CD4-positive, alpha-beta memory T cell (primary cell): ENCODE data around the gene METTL23. TPM values are rescaled to one million over a fixed set of nuclear protein-coding genes. Genes with fewer than 3 reads are reported as not detected.
"Not testable (repeated sequence)": the region's sequence is repeated elsewhere in the genome, so short reads cannot be mapped to it uniquely, and the experiment has no call there.

Experiments
- CTCF ChIA-PET: fragments of 350-600 bp; sonication (Branson Sonifier 250); formaldehyde crosslinking; loops from one replicate; lab custom pipeline; 2021; ENCODE audit warnings: inconsistent platforms; ENCODE audit not compliant: partially characterized antibody; lab: Charles Lee
- POLR2A ChIA-PET: fragments of 350-600 bp; sonication (Branson Sonifier 250); formaldehyde crosslinking; loops from one replicate; lab custom pipeline; 2021; ENCODE audit not compliant: partially characterized antibody; lab: Charles Lee
- DNase-seq, 5 donors: peaks; one replicate each; pipeline versions ENCODE4 v3.0.0 to v3.0.0-alpha.2; 2020 to 2022; ENCODE audit warnings: mixed read lengths in 1 of 5
- H3K27ac ChIP-seq: one replicate; pipeline ENCODE4 v1.7.0; 2013; ENCODE audit warnings: low read depth, low read length
- H3K27me3 ChIP-seq: 2 replicates; pipeline ENCODE4 v1.7.0; 2013; ENCODE audit warnings: mild to moderate bottlenecking, low read length, moderate library complexity; ENCODE audit not compliant: insufficient read depth
- H3K36me3 ChIP-seq: 2 replicates; pipeline ENCODE4 v1.7.0; 2013; ENCODE audit warnings: mild to moderate bottlenecking, low read length, moderate library complexity; ENCODE audit not compliant: insufficient read depth
- H3K4me1 ChIP-seq: 2 replicates; pipeline ENCODE4 v1.7.0; 2013; ENCODE audit warnings: mild to moderate bottlenecking, low read length, moderate library complexity; ENCODE audit not compliant: insufficient read depth
- H3K4me3 ChIP-seq, 2 donors: one replicate each; pipeline ENCODE4 v1.7.0; 2013; ENCODE audit warnings: low read length in 2 of 2, mild to moderate bottlenecking in 1 of 2
- H3K9me3 ChIP-seq, 2 donors: one replicate each; pipeline ENCODE4 v1.7.0; 2013; ENCODE audit warnings: low read length in 2 of 2, control low read depth in 1 of 2; ENCODE audit not compliant: control insufficient read depth in 1 of 2
- H3K27ac Mint-ChIP-seq, 7 donors: one replicate each; pipeline ENCODE4 v1.8.0; 2020 to 2021; ENCODE audit warnings: mixed read lengths in 7 of 7, mild to moderate bottlenecking in 6 of 7, inconsistent platforms in 3 of 7, moderate library complexity in 3 of 7
- H3K27me3 Mint-ChIP-seq, 2 donors: one replicate each; pipeline ENCODE4 v1.8.0; 2020 to 2021; ENCODE audit warnings: mixed read lengths in 2 of 2
- H3K36me3 Mint-ChIP-seq, 2 donors: one replicate each; pipeline ENCODE4 v1.8.0; 2020 to 2021; ENCODE audit warnings: mixed read lengths in 2 of 2, inconsistent platforms in 1 of 2, mild to moderate bottlenecking in 1 of 2
- H3K4me1 Mint-ChIP-seq, 4 donors: one replicate each; pipeline ENCODE4 v1.8.0; 2020 to 2021; ENCODE audit warnings: mixed read lengths in 4 of 4, mild to moderate bottlenecking in 1 of 4
- H3K4me3 Mint-ChIP-seq, 8 donors: one replicate each; pipeline ENCODE4 v1.8.0; 2020 to 2021; ENCODE audit warnings: mixed read lengths in 8 of 8, mild to moderate bottlenecking in 7 of 8, moderate library complexity in 6 of 8, inconsistent platforms in 3 of 8
- H3K9me3 Mint-ChIP-seq, 8 donors: one replicate each; pipeline ENCODE4 v1.8.0; 2020 to 2021; ENCODE audit warnings: mixed read lengths in 8 of 8, mild to moderate bottlenecking in 5 of 8, inconsistent platforms in 3 of 8, moderate library complexity in 1 of 8
- intact Hi-C: fragments of 100-400 bp; cut with micrococcal nuclease; formaldehyde crosslinking; loops from one replicate; pipeline ENCODE4 v1.15.1; 2023
- polyA plus RNA-seq, 2 donors: library from polyadenylated mRNA; unstranded; fragments of 300-500 nt; fragmentation: Illumina TruSeq; gene quantifications; one replicate each; pipeline ENCODE4 v1.2.3, GENCODE V29; 2021
- total RNA-seq, 2 experiments: library from RNA; stranded (reverse); gene quantifications; one replicate each; pipeline ENCODE4 v1.2.3, GENCODE V29; 2021

The METTL23 gene
- total and polyA plus RNA-seq, 4 experiments from 2014 or later, result 75.5 to 156 (median 108) TPM

DNA sequence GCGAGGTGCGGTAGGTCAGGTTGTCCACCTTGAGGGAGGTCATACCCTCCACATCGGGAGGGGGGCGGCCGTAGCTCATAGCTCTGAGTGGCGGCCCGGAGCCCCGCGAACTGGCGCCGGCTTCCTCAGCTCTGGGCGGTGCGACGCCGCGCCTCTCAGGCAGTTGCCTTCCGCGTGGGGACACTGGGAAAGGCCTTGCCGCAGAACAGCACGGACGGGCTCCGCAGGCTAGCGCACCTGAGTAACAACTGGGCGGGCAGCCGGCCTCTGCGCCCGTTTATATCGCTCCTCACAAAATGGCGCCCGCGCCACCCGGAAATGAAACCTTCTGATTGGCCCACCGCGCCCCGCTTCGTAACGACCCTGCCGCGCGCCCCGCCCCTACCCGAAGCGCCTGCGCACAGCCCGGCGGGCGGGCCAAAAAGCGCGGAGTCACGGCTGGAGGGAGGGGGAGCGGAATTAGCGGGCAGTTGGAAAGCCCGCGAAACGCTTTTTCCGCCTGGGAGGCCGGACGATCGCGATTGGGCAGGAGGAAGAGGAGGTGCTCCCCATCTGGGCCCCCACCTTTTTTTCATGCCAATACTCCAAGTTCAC, 10.5 kb downstream of the METTL23 start, which contains the start of gene SRSF2:
Gene SRSF2 (minus strand): TSS at position 250 of the 594 bp plus-strand sequence. CDS start 171 bp downstream, at position 79.
- peaks cover 58% of the 10 kb centered on the region for H3K4me1 ChIP-seq
- Mint-ChIP-seq H3K27me3 (no peaks in the 10 kb centered on the region), H3K36me3 (peaks cover 47 to 61% of the 10 kb centered on the region in 2 donors), H3K9me3 (peaks cover 0 to 8% (median 0%) of the 10 kb centered on the region in 8 donors), H3K27ac (peak within 1 kb of the TSS; percentile 98 to 100 (median 99)), H3K4me1 (peaks cover 38 to 66% (median 49%) of the 10 kb centered on the region in 4 donors), H3K4me3 (peak within 1 kb of the TSS; percentile 92 to 98 (median 96))
- POLR2A ChIA-PET, result interaction anchor here (0.6 to 8.0 kb wide), 26 partner anchors 12 to 1393 kb away, joined by 3 to 283 read pairs (median 4); partner anchors contain the start of genes JMJD6, METTL23, MXRA7 and ST6GALNAC2
- no peaks in the 10 kb centered on the region for H3K27me3 ChIP-seq
- H3K9me3 ChIP-seq, result no peaks in the 10 kb centered on the region
- CTCF ChIA-PET, result interaction anchor here (1.1 to 1.2 kb wide), 2 partner anchors 9 to 10 kb away, joined by 3 to 9 read pairs; partner anchors contain the start of genes JMJD6 and METTL23
- H3K4me3 ChIP-seq, result peak within 1 kb of the TSS; percentile 76 to 93
- peak within 1 kb of the TSS; percentile 95 for H3K27ac ChIP-seq
- intact Hi-C loops, result loop anchor here (1.0 to 5.0 kb wide), 5 partner anchors 11 to 1220 kb away; partner anchors contain the start of genes JMJD6, METTL23, SEC14L1 and TNRC6C
- peak; percentile 99 to 100 (median 100) for DNase-seq
- H3K36me3 ChIP-seq, result peaks cover 40% of the 10 kb centered on the region

DNA sequence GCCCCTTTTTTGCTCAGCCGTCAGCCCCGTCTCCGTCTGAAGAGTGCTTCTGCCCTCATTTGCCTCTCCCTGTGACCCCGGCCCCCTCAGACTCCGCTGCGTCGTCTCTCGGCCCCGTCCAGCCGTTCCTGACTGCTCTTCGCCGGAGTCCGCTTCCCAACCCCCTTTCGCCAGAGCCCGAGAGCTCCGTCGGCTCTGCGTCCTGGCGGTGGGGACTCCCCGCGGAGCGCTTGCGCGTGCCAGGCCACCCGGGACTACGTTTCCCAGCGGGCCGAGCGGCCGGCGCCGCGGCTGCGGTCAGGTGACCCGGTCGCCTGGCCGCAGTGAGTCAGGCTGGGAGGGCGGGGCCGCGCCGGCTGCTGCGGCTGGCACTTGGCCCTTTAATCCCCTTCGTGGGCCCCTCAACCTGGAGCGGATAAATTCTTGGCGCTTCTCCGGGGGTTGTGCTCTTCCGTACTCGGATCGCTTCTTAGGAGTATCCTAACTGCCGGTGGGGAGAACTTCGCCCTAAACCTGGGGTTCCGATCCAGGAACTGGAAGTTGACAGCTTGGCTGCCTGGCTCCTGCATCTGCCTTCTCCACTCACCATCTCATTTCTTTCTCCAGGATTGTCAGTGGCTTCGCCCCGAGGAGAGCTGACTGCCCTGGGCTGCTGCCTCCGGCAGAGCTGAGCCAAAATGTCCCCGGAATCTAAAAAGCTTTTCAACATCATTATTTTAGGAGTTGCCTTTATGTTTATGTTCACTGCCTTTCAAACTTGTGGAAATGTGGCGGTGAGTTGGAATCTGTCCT, 11.2 kb downstream of the METTL23 start, which contains the start of gene MFSD11:
Gene MFSD11 (plus strand): TSS at position 444 of the 792 bp plus-strand sequence. CDS start 234 bp downstream, at position 678.
- CTCF ChIA-PET, result interaction anchor here (1.4 to 2.1 kb wide), 2 partner anchors 10 to 24 kb away, joined by 3 to 18 read pairs; partner anchors contain the start of gene METTL23
- Mint-ChIP-seq H3K36me3 (peaks cover 47 to 60% of the 10 kb centered on the region in 2 donors), H3K27ac (peak within 1 kb of the TSS; percentile 98 to 100 (median 99)), H3K4me3 (peak within 1 kb of the TSS; percentile 92 to 97 (median 96)), H3K27me3 (no peaks in the 10 kb centered on the region), H3K9me3 (peaks cover 0 to 8% (median 0%) of the 10 kb centered on the region in 8 donors), H3K4me1 (peaks cover 35 to 60% (median 44%) of the 10 kb centered on the region in 4 donors)
- POLR2A ChIA-PET, result interaction anchor here (0.6 to 8.0 kb wide), 23 partner anchors 9 to 1393 kb away, joined by 3 to 283 read pairs (median 6); partner anchors contain the start of genes JMJD6, METTL23, MXRA7 and ST6GALNAC2
- peaks cover 51% of the 10 kb centered on the region for H3K4me1 ChIP-seq
- no peaks in the 10 kb centered on the region for H3K27me3 ChIP-seq
- no peaks in the 10 kb centered on the region for H3K9me3 ChIP-seq
- intact Hi-C loops, result loop anchor here (1.0 to 5.0 kb wide), 5 partner anchors 12 to 1219 kb away; partner anchors contain the start of genes JMJD6, METTL23, SEC14L1 and TNRC6C
- H3K4me3 ChIP-seq, result peak within 1 kb of the TSS; percentile 76 to 93
- H3K27ac ChIP-seq, result peak within 1 kb of the TSS; percentile 95
- DNase-seq, result peak; percentile 93 to 98 (median 95)
- peaks cover 33% of the 10 kb centered on the region for H3K36me3 ChIP-seq

DNA sequence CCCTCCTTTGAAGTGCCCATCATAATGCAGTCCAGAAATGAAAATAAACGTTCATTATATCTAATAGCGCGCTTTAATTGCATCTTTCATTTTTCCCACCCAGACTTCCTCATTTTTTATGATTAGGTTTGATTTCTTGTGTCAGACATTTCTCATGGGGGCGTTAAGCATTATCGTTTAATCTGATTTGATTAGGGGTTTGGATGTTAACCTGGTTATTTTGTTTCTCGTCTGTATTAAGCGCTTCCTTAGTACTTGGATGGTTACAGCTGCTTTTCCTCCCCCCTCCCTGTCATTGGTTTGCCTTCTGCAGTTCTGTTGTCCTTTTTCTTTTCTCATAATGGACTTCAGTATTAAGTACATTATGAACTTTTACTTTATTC, 11.8 kb downstream of the METTL23 start:
- Histone ChIP-seq H3K4me3 (peak overlapping the region; percentile 76 to 93), H3K4me1 (peaks cover 45% of the 10 kb centered on the region), H3K36me3 (peaks cover 27% of the 10 kb centered on the region), H3K9me3 (no peaks in the 10 kb centered on the region), H3K27ac (peak overlapping the region; percentile 95), H3K27me3 (no peaks in the 10 kb centered on the region)
- H3K36me3 Mint-ChIP-seq, result peaks cover 46 to 58% of the 10 kb centered on the region in 2 donors
- peak overlapping the region; percentile 98 to 100 (median 99) for H3K27ac Mint-ChIP-seq
- ChIA-PET CTCF (interaction anchor here (1.2 to 2.1 kb wide), 3 partner anchors 10 to 215 kb away, joined by 3 to 18 read pairs (median 3); partner anchors contain the start of gene METTL23), POLR2A (interaction anchor here (0.6 to 8.0 kb wide), 13 partner anchors 8 to 673 kb away, joined by 3 to 283 read pairs (median 13); partner anchors contain the start of genes JMJD6, METTL23 and MXRA7)
- H3K4me1 Mint-ChIP-seq, result peaks cover 29 to 54% (median 38%) of the 10 kb centered on the region in 4 donors
- no peaks in the 10 kb centered on the region for H3K27me3 Mint-ChIP-seq
- peak overlapping the region; percentile 92 to 97 (median 96) for H3K4me3 Mint-ChIP-seq
- H3K9me3 Mint-ChIP-seq, result peaks cover 0 to 8% (median 0%) of the 10 kb centered on the region in 8 donors
- intact Hi-C loops, result loop anchor here (5.0 kb wide), 2 partner anchors 404 to 1219 kb away; partner anchors contain the start of genes SEC14L1 and TNRC6C
- DNase-seq, result no peak

DNA sequence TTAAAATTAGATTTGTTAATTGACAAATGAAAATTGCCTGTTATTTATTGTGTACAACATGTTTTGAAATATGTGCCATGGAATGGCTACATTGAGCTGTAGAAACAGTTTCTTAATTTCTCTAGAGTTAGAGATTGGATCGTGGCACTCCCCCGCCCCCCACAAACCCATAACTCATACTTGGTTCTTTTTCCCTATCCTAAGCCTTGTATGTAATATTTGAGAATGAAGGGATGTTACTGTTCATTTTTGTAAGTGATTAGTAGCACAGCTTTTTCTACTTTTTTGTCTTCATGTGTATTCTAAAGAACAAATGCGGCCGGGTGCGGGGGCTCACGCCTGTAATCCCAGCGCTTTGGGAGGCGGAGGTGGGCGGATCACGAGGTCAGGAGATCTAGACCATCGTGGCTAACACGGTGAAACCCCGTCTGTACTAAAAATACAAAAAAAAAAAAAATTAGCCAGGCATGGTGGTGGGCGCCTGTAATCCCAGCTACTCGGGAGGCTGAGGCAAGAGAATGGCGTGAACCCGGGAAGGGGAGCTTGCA, 13.0 kb downstream of the METTL23 start:
- not testable (repeated sequence) for H3K9me3 ChIP-seq, H3K9me3 Mint-ChIP-seq, H3K27ac ChIP-seq, H3K27me3 ChIP-seq, H3K4me3 ChIP-seq, DNase-seq, H3K27me3 Mint-ChIP-seq
- ChIA-PET POLR2A (interaction anchor here (0.9 to 8.0 kb wide), 6 partner anchors 10 to 26 kb away, joined by 3 to 283 read pairs (median 14); partner anchors contain the start of genes JMJD6 and METTL23), CTCF (interaction anchor here (1.2 to 2.1 kb wide), 2 partner anchors 11 to 216 kb away, joined by 3 to 18 read pairs; partner anchors contain the start of gene METTL23)
- intact Hi-C loops, result loop anchor here (5.0 kb wide), 2 partner anchors 403 to 1218 kb away; partner anchors contain the start of genes SEC14L1 and TNRC6C
- Mint-ChIP-seq H3K4me3 (peak overlapping the region in 1 of 8 donors; percentile 55), H3K27ac (peak overlapping the region in 2 of 7 donors; percentile 37 to 98), H3K4me1 (peaks cover 19 to 42% (median 27%) of the 10 kb centered on the region in 4 donors), H3K36me3 (peaks cover 41 to 56% of the 10 kb centered on the region in 2 donors)
- Histone ChIP-seq H3K36me3 (peaks cover 25% of the 10 kb centered on the region), H3K4me1 (peaks cover 33% of the 10 kb centered on the region)

DNA sequence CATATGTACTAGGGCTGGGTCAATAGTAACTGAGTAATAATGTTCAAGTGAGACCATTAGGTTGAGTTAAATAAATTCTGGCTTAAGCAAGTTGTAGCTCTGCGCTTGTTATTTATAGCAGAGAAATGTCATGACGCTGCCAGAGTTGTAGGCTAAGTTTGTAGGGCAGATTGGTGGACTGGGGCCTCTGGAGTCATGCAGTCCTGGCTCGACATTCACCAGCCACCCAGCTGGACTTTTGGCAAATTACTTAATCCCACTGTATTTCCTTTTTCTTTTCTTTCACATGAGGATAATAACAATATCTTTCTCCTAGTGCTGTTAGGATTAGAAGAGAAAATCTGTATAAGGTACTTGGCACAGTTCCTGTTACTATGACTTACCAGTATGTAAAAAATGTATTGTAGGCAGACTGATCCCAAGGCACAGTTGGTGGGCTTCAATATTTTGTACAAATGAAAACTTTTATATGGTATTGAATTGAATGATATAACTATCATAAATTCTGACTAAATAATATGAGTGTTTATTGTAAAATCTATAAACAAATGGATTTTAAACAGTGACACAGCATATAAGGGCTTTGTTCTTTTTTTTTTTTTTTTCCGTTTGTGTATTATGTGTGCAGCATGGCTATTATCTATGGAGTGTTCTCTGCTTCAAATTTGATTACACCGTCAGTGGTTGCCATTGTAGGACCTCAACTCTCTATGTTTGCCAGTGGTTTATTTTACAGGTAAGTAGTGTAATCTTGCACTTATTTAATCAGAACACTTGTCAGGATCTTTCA, 13.9 kb downstream of the METTL23 start:
- peaks cover 39 to 55% of the 10 kb centered on the region in 2 donors for H3K36me3 Mint-ChIP-seq
- H3K27ac Mint-ChIP-seq, result peak overlapping the region in 1 of 7 donors; percentile 57

More for the DNA sequence above, 13.9 kb downstream of the METTL23 start:
- CTCF ChIA-PET, result no interaction called here
- peaks cover 25% of the 10 kb centered on the region for H3K36me3 ChIP-seq
- H3K4me3 ChIP-seq, result no peak overlapping the region
- peaks cover 0 to 8% (median 0%) of the 10 kb centered on the region in 8 donors for H3K9me3 Mint-ChIP-seq
- no peak overlapping the region for H3K27ac ChIP-seq
- peaks cover 15 to 33% (median 23%) of the 10 kb centered on the region in 4 donors for H3K4me1 Mint-ChIP-seq
- H3K9me3 ChIP-seq, result no peaks in the 10 kb centered on the region
- no peaks in the 10 kb centered on the region for H3K27me3 Mint-ChIP-seq
- H3K4me1 ChIP-seq, result peaks cover 24% of the 10 kb centered on the region
- intact Hi-C loops, result no loop called here
- no peak for DNase-seq
- POLR2A ChIA-PET, result interaction anchor here (8.0 kb wide), 1 partner anchor 15 kb away, joined by 283 read pairs; the partner anchor contains the start of genes JMJD6 and METTL23
- peak overlapping the region in 1 of 8 donors; percentile 36 for H3K4me3 Mint-ChIP-seq
- no peaks in the 10 kb centered on the region for H3K27me3 ChIP-seq
